Measurements from ENCODE around the gene ATAD3C. TPM values are rescaled to one million over a fixed set of nuclear protein-coding genes. Genes with fewer than 3 reads are reported as not detected.
"Not testable (repeated sequence)": the region's sequence is repeated elsewhere in the genome, so short reads cannot be mapped to it uniquely, and the experiment has no call there.

The ATAD3C gene
- total and polyA plus RNA-seq, 2 of the 8 experiments (the other 6 are each of a cell fraction or from before 2014, with no cell fraction given), result 2.0 to 2.7 TPM

DNA sequence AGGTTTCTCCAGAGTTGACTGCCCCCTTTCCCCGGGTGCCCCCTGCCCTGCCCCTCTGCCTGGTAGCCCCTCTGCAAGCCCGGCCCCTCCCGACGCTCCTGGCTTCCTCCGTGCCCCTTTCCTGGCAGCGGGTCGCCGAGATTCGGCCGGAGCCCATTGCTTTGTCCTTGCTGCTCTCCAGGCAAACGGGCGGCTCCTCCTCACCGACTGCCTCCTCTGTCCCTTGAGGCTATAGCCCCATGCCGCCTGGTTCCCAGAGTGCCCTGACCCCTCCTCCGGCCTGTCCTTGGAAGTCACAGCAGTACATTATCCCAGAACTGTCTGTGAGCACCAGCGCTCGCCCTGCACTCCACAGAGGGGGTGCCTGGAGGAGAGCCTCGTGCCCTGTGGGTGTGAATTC lies 64.2 kb downstream of the ATAD3C start:
- DNase-seq (ENCODE audit: low read depth in 1 of 2, low spot score in 2 of 2); H4K20me1 ChIP-seq (replicated peaks in 1 of 2; ENCODE audit: control insufficient read depth in 1 of 2, insufficient read depth in 2 of 2, low read length in 2 of 2); H3K9ac ChIP-seq (replicated peaks in 1 of 4; ENCODE audit: extremely low read depth in 1 of 4, low read depth in 3 of 4, low read length in 3 of 4); H2AFZ ChIP-seq (ENCODE audit: low read length); H3K4me3 ChIP-seq (ENCODE audit: extremely low read depth in 1 of 4, insufficient read depth in 2 of 4, low read depth in 3 of 4, low read length in 4 of 4); H3K9me3 ChIP-seq (ENCODE audit: insufficient read depth in 2 of 2, low read depth in 1 of 2, low read length in 1 of 2); H3K23ac ChIP-seq (ENCODE audit: insufficient read length); H2BK12ac ChIP-seq (ENCODE audit: low read depth, low read length); H3K23me2 ChIP-seq (ENCODE audit: low read depth, low read length); H3K4me1 ChIP-seq (replicated peaks in 1 of 4; ENCODE audit: control insufficient read depth in 3 of 4, insufficient read depth in 4 of 4, low read length in 3 of 4); H2BK120ac ChIP-seq (replicated peaks; ENCODE audit: low read depth, low read length); H3K27me3 ChIP-seq (replicated peaks in 1 of 4; ENCODE audit: control insufficient read depth in 3 of 4, extremely low read depth in 1 of 4, insufficient read depth in 3 of 4, low read length in 3 of 4); H2BK20ac ChIP-seq (ENCODE audit: low read length); H2BK15ac ChIP-seq (ENCODE audit: low read length); FAIRE-seq; H3K4ac ChIP-seq (replicated peaks; ENCODE audit: insufficient read length, low read depth, low read length); H3K56ac ChIP-seq (replicated peaks; ENCODE audit: insufficient read length, low read depth, low read length); H3K27ac ChIP-seq (ENCODE audit: low read depth, low read length); H3K79me2 ChIP-seq (ENCODE audit: control insufficient read depth in 1 of 2, insufficient read depth in 2 of 2, low read length in 2 of 2); H4K91ac ChIP-seq (replicated peaks; ENCODE audit: insufficient read length, low read length); H2BK5ac ChIP-seq (ENCODE audit: low read depth, low read length); CTCF ChIA-PET (ENCODE audit: partially characterized antibody); H3K14ac ChIP-seq (ENCODE audit: insufficient read length); H4K5ac ChIP-seq (ENCODE audit: insufficient read length, low read depth, low read length); H4K8ac ChIP-seq (ENCODE audit: extremely low read depth, insufficient read depth, low read length); H3K4me2 ChIP-seq (ENCODE audit: insufficient read depth in 1 of 2, low read depth in 2 of 2, low read length in 2 of 2); H2AK5ac ChIP-seq (ENCODE audit: low read depth, low read length); H3K18ac ChIP-seq (ENCODE audit: extremely low read depth, low read length); POLR2A ChIA-PET (ENCODE audit: partially characterized antibody); H3K79me1 ChIP-seq (ENCODE audit: low read depth, low read length): not testable (repeated sequence)
- WGBS, 2 experiments (ENCODE audit: extremely low coverage in 1 of 2, insufficient coverage in 1 of 2, insufficient read length in 1 of 2, insufficient replicate concordance in 2 of 2, low coverage in 1 of 2, low lambda C conversion rate in 2 of 2, missing lambda C conversion rate in 1 of 2), result 92% methylated on average over 13 of the region's 18 CpGs; no CpG with 5 or more reads in 1 of the 2 experiments
- peaks cover 4 to 13% (median 9%) of the 10 kb centered on the region in 4 experiments; a peak in 6 of 8 replicates for H3K36me3 ChIP-seq (ENCODE audit: control insufficient read depth in 2 of 4, insufficient read depth in 4 of 4, low read length in 3 of 4)

GRCh38 chr1:1514376-1514775 lies 64.9 kb downstream of the ATAD3C start:
- POLR2A ChIA-PET (ENCODE audit: partially characterized antibody), result interaction anchor here (1.1 kb wide), 1 partner anchor 22 kb away, joined by 5 read pairs; no protein-coding TSS in a partner anchor
- not testable (repeated sequence) for H3K14ac ChIP-seq (ENCODE audit: insufficient read length); H2AK5ac ChIP-seq (ENCODE audit: low read depth, low read length); H3K4me2 ChIP-seq (ENCODE audit: insufficient read depth in 1 of 2, low read depth in 2 of 2, low read length in 2 of 2); H2BK12ac ChIP-seq (ENCODE audit: low read depth, low read length); H3K9ac ChIP-seq (replicated peaks in 1 of 4; ENCODE audit: extremely low read depth in 1 of 4, low read depth in 3 of 4, low read length in 3 of 4); H3K9me3 ChIP-seq (ENCODE audit: insufficient read depth in 2 of 2, low read depth in 1 of 2, low read length in 1 of 2); H4K91ac ChIP-seq (replicated peaks; ENCODE audit: insufficient read length, low read length); H3K27ac ChIP-seq (ENCODE audit: low read depth, low read length); H3K4ac ChIP-seq (replicated peaks; ENCODE audit: insufficient read length, low read depth, low read length); H4K5ac ChIP-seq (ENCODE audit: insufficient read length, low read depth, low read length); H2AFZ ChIP-seq (ENCODE audit: low read length); H3K23me2 ChIP-seq (ENCODE audit: low read depth, low read length); H3K23ac ChIP-seq (ENCODE audit: insufficient read length); FAIRE-seq; H3K4me3 ChIP-seq (ENCODE audit: extremely low read depth in 1 of 4, insufficient read depth in 2 of 4, low read depth in 3 of 4, low read length in 4 of 4); H2BK120ac ChIP-seq (replicated peaks; ENCODE audit: low read depth, low read length); H3K27me3 ChIP-seq (replicated peaks in 1 of 4; ENCODE audit: control insufficient read depth in 3 of 4, extremely low read depth in 1 of 4, insufficient read depth in 3 of 4, low read length in 3 of 4); H4K8ac ChIP-seq (ENCODE audit: extremely low read depth, insufficient read depth, low read length); H3K56ac ChIP-seq (replicated peaks; ENCODE audit: insufficient read length, low read depth, low read length); H2BK5ac ChIP-seq (ENCODE audit: low read depth, low read length); DNase-seq (ENCODE audit: low read depth in 1 of 2, low spot score in 2 of 2); H3K4me1 ChIP-seq (replicated peaks in 1 of 4; ENCODE audit: control insufficient read depth in 3 of 4, insufficient read depth in 4 of 4, low read length in 3 of 4); H4K20me1 ChIP-seq (replicated peaks in 1 of 2; ENCODE audit: control insufficient read depth in 1 of 2, insufficient read depth in 2 of 2, low read length in 2 of 2); H3K79me2 ChIP-seq (ENCODE audit: control insufficient read depth in 1 of 2, insufficient read depth in 2 of 2, low read length in 2 of 2); H2BK15ac ChIP-seq (ENCODE audit: low read length); H3K18ac ChIP-seq (ENCODE audit: extremely low read depth, low read length); H3K79me1 ChIP-seq (ENCODE audit: low read depth, low read length); H2BK20ac ChIP-seq (ENCODE audit: low read length)
- H3K36me3 ChIP-seq (ENCODE audit: control insufficient read depth in 2 of 4, insufficient read depth in 4 of 4, low read length in 3 of 4), result peaks cover 4 to 15% (median 9%) of the 10 kb centered on the region in 4 experiments; a peak in 6 of 8 replicates
- WGBS, 2 experiments (ENCODE audit: extremely low coverage in 1 of 2, insufficient coverage in 1 of 2, insufficient read length in 1 of 2, insufficient replicate concordance in 2 of 2, low coverage in 1 of 2, low lambda C conversion rate in 2 of 2, missing lambda C conversion rate in 1 of 2), result 93% methylated on average over 10 of the region's 16 CpGs; no CpG with 5 or more reads in 1 of the 2 experiments
- CTCF ChIA-PET (ENCODE audit: partially characterized antibody), result interaction anchor here (1.0 kb wide), 1 partner anchor 12 kb away, joined by 3 read pairs; no protein-coding TSS in a partner anchor

Data from H1 (cell line).